GM21723 (cell line): Measurements from ENCODE around the gene NNAT.
"Not testable (repeated sequence)": the region's sequence is repeated elsewhere in the genome, so short reads cannot be mapped to it uniquely, and the experiment has no call there.

ENCODE experiments used
- ATAC-seq: cut with Tn5 transposase; IDR thresholded peaks from one replicate; pipeline ENCODE4 v1.9.1; 2021; ENCODE audit warnings: mild to moderate bottlenecking, moderate library complexity; ENCODE audit not compliant: unreplicated experiment

The NNAT gene

DNA sequence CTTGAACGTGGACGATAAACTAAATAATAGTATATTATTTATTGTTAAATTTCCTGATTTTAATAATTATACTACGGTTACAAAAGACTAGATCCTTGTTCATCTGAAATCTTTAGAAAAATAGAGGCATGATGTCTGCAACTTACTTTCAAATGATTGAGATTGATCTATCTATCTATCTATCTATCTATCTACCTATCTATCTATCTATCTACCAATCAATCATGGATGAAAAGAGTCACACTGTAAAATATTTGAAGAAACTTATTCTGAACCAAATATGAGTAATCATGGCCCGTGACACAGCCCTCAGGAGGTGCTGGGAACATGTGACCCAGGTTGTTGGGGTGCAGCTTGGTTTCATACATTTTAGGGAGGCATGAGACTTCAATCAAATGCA is 18.4 kb downstream of the NNAT start:
- no peak for ATAC-seq

DNA sequence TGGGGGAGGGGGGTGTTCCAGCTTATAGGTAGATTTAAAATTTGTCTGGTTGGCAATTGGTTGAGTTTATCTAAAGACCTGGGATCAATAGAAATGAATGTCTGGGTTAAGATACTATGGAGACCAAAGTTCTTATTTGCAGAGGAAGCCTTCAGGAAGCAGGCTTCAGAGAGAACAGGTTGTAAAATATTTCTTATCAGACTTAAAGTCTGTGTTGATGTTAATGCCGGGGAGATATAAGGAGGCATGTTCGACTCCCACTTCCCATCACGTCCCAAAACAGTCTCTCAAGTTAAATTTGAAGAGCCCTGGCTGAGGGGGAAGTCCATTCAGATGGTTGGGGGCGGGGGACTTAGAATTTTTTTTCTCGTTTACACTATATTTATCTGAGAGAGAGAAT is 19.0 kb downstream of the NNAT start:
- ATAC-seq = no peak

DNA sequence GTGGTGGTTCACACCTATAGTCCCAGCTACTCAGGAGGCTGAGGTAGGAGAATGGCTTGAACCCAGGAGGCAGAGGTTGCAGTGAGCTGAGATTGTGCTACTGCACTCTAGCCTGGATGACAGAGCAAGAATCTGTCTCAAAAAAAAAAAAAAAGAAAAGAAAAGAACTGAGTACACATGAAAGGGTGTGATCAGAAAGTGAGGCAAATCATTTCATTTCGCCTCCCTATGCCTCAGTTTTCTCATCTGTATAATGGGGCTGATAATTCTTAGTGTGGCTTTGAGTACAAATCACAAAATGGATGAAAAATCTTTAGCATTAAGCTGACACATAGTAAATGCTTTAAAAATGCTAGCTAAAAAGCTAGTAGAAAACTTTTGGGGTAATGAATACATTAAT is 19.8 kb downstream of the NNAT start:
- ATAC-seq = not testable (repeated sequence)

DNA sequence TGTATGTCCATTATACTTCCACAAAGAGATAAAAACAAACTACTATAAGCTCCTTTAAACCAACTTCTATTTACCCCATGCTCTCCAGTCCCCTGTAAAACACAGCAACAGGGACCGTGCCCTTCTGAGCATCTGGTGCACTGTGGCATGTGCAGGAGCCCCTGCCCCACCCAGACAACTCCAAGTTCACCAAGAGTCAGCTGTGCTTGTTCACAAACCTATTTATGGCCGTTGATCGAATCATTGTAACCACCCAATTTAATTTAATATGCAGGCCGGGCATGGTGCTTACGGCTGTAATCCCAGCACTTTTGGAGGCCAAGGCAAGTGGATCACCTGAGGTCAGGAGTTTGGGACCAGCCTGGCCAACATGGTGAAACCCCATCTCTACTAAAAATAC is 20.3 kb downstream of the NNAT start:
- ATAC-seq = no peak

DNA sequence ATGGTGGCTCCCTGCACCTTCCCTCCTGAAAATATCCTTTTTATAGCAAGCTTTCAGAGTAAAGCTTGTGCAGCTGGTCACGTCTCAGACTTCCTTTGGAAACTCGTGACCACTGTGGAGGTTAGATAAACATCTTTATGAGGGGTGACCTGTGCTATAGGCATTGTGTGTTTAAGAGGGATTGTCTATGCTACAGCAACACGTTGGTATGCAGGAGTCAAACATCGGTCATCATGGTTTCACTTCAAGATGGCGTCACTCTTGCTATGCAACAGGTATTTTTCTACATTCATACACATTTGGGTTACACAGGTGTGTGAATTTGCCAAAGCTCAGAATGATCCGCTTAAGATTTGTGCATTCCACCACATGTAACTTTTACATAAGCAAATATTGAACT is 21.2 kb downstream of the NNAT start:
- ATAC-seq = no peak

DNA sequence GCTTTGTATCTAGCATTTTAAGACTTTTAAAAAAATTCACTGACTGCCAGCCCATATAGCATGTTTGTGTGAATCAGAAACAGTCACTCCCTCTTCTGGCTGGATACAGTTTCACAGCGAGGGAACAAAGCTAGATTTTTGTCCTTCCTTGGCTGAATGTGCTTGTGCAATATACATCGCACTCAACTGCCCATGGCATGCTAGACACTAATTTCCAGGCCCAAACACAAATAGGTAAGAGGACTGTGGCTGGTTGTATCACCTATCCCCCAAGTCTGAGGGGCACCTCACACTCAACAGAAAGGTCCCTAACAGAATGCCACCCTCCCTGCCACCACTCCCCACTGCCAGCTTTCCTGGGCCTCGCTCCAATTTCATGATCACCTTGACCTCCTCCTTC is 22.8 kb downstream of the NNAT start:
- no peak for ATAC-seq

DNA sequence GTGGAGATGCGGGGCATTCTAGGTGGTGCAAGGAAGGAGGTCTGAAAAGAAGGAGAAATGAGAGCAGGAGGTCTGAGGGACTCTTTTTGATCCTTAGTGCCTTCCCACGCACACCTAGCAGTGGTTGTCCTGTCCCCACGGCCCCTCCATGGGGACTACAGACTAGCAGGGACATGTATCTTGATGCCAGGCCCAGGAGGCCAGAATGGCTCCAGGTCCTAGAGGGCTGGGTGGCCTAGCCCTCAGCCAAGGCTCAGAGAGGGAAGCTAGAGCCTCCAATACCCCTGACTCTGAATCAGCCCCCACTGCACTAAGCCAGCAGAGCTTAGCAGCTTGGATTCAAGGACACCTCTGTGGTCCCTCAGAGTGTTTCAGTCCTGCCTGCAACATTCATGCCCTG is 23.3 kb downstream of the NNAT start:
- no peak for ATAC-seq

DNA sequence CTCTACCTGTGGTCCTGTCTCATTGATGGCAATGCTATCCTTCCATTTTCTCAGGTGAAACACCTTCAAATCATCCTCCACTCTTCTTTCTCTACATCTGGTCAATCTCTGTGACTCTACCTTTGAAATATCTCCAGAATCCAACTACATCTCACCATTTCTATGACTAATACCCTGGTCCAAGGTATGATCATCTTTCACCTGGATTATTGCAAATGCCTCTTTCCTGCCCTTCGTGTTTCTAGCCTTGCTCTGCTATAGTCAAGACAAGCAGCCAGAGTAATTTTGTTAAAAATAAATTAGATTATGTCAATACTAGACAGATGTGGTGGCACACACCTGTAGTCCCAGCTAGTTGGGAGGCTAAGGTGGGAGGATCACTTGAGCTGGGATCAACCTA is 24.5 kb downstream of the NNAT start:
- no peak for ATAC-seq

DNA sequence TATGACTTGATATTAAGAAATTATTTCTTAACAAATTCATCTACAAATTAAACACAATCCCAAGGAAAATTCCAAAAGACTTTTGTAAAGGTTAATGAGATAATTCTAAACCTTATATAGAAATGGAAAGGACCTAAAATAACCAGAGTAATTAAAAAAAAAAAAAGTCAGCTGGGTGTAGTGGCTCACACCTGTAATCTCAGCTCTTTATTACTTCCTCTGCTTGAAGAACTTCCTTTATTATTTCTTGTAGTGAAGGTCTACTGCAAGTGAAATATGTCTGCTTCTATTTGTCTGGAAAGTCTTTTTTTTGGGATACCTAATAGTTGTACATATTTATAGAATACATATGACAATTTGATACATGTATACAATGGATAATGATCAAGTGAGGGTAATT is 26.9 kb downstream of the NNAT start:
- no peak for ATAC-seq

DNA sequence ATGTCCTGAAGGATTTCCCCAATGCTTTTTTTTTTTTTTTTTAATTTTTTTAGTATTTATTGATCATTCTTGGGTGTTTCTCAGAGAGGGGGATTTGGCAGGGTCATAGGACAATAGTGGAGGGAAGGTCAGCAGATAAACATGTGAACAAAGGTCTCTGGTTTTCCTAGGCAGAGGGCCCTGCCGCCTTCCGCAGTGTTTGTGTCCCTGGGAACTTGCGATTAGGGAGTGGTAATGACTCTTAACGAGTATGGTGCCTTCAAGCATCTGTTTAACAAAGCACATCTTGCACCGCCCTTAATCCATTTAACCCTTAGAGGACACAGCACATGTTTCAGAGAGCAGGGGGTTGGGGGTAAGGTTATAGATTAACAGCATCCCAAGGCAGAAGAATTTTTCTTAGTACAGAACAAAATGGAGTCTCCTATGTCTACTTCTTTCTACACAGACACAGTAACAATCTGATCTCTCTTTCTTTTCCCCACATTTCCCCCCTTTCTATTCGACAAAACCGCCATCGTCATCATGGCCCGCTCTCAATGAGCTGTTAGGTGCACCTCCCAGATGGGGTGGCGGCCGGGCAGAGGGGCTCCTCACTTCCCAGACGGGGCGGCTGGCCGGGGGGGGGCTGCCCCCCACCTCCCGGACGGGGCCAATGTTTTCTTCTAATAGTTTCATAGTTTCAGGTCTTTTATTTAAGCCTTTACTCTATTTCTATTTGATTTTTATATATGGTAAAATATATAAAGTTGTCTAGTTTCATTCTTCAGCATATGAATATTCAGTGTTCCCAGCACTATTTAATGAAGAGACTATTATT is 29.3 kb downstream of the NNAT start:
- not testable (repeated sequence) for ATAC-seq

DNA sequence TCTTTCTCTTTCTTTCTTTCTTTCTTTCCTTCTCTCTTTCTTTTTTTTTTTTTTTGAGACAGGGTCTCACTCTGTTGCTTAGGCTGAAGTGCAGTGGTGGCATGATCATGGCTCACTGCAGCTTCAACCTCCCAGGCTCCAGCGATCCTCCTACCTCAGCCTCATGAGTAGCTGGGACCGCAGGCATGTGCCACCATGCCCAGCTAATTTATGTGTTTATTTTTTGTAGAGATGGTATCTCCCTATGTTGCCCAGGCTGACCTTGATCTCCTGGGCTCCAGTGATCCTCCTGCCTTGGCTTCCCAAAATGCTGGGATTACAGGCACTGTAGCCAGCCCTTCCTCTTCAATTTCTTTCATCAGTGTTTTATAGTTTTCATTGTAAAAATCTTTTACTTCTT is 30.6 kb downstream of the NNAT start:
- not testable (repeated sequence) for ATAC-seq

DNA sequence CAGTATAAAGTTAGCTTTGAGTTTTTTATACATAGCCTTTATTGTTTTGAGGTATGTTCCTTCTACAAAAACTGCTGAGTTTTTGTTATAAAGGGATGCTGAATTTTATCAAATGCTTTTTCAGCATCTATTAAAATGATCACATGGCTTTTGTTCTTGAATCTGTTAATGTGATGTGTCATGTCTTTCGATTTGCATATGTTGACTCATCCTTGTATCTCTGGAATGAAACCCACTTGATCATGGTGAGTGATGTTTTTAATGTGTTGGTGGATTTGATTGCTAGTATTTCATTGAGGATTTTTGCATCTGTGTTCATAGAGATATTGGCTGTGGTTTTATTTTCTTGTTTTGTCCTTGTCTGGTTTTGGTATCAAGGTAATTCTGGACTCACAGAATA is 31.4 kb downstream of the NNAT start:
- ATAC-seq = no peak

DNA sequence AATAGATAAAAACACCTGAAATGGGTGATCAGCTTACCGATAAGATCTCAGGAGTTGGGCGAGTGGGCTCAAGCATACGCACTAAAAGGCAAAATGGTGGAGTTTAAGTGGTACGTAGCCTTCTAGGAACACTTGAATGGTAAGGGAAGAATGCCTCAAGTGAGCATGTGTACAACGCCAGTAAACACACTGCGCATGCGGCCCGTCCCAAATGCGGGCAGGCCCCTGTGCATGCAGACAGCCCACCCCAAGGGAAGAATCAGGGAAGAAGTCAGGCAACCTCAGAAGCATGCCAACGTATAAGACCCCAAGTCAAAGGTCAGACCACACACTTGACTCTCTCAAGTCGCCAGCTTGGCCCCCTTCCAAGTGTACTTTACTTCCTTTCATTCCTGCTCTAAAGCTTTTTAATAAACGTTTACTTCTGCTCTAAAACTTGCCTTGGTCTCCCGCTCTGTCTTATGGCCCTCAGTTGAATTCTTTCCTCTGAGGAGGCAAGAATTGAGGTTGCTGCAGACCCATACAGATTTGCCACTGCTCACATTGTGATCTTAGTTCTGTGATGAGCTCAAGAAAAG is 33.8 kb downstream of the NNAT start:
- ATAC-seq = not testable (repeated sequence)

DNA sequence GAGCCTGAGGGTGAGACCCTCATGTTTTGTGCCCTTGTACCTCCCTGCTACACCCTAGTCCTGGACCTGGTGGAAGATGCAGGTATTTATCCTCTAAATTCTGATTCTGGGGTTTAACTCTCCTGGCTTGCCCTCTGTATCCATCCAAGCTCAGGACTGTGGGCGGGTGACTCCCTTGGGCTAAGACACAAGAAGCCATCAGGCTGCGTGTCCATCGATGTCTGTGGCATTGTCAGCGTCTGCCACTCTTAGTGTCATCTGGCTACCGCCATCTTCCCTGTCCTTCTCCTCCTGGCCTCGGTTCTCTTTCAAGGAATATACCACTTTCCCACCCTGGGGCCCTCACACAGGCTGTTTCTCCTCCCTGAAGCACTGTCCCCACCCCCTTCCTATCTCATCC is 35.5 kb downstream of the NNAT start:
- ATAC-seq = no peak

DNA sequence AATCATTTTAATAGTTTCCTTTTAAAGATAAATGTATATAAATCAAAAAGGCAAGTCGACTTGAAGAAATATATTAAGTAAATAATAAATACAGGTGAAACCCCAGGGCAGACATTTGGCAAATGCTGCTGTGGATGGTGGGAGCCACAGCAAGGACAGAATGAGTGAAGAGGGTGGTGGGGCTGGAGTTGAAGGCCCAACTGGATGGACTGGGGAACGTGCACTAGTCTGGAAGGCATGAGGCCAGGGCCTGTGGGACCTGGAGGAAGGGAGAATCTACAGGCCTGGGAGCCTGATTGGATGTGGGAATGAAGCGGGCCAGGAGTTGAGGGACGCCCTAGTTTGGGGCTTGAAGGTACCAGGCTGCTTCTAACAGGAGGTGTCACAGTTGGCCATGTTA is 37.3 kb downstream of the NNAT start:
- ATAC-seq = no peak

DNA sequence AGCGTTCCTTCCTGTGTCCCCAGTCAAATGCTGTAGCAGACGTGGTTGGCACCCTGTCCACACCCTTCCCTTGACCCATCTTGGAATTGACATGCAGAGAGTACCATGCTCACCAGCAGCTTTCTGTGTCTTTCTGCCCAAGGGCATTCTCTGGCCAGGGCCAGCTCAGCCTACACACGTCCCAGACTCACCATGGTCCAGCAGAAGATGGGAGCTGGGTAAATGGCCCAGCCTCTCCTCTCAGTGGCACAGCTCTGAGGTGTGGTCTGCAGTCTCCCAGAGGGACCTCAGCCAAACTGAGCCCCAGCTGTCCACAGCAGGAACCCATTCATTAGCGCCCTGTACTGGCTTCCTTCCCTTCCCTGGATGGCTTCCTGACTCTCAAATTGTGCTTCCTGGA is 37.7 kb downstream of the NNAT start:
- no peak for ATAC-seq

DNA sequence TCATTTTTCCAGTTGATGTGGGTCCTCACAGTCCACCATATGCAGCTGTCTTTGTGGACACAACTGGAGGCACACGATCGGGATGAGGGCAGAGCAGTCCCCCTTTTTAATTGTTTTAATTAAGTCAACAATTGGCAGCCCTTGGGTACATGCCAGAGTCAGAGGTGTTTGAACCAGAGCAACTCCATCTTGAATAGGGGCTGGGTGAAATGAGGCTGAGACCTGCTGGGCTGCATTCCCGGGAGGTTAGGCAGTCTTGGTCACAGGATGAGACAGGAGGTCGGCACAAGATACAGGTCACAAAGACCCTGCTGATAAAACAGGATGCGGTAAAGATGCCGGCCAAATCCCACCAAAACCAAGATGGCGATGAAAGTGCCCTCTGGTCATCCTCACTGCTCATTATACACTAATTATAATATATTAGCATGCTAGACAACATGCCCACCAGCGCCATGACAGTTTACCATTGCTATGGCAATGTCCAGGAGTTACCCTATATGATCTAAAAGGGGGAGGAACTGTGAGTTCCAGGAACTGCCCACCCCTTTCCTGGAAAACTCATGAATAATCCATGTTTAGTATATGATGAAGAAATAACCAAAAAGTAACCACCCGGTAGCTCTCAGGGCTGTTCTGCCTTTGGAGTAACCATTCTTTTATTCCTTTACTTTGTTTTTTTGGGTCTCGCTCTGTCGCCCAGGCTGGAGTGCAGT is 38.4 kb downstream of the NNAT start:
- ATAC-seq = no peak

DNA sequence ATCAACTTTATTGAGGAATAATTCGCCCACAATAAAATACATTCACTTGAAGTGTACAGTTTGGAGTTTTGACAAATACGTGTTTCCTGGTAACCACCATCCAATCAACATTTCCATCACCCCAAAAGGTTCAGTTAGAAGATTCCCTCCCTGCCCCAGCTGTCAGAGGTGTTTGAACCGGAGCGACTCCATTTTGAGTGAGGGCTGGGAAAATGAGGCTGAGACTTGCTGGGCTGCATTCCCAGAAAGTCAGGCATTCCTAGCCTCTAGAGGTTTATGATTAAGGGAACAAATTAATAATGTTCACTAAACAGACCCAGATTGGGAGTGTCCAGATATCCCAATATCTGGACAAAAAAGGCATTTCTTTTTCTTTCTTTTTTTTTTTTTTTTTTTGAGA is 39.6 kb downstream of the NNAT start:
- no peak for ATAC-seq

DNA sequence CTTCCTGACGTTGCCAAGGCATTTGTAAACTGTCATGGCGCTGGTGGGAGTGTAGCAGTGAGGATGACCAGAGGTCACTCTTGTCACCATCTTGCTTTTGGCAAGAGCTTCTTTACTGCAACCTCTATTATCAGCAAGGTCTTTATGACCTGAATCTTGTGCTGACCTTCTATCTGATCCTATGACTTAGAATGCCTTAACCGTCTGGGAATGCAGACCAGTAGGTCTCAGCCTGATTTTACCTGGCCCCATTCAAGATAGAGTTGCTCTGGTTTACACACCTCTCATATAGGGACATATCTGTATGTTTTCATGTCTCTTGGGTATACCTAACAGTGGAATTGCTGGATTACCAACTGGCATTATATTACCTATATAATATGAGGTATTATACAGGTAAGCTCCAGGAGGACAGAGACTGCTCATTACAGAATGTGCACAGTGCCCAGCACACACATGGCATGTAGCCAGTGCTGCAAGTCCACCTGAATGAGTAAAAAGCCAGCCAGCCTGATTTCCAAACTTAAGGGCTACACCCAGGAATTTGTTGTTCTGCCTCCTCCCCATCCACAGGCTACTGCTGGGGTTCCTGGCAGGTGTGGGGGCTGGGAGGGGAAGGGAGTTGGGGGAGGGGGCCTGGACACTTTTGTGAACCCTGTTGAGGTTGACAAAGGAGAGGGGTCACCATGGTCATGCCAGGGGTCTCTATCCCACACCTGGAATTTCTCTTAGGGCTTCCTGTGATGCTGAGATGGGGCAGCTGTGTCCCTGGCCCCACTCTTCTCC is 41.8 kb downstream of the NNAT start:
- ATAC-seq = no peak

DNA sequence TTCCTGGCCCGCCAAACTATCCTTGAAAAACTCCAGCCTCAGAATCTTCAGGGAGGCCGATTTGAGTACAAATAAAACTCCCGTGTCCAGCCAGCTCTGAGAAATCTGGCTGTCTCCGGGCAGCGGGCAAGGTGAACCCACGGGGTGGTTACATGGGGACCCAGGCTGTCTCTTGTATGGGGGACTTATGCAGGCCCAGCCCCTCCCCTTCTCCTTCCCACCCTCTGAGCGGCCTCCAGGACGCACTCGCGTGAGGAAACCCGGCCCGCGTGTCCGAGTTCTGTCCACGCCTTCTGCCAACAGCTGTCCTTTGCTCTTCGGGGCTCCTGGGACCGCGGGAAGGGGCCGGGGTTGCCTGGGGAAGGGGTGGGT is 43.0 kb downstream of the NNAT start:
- no peak for ATAC-seq

DNA sequence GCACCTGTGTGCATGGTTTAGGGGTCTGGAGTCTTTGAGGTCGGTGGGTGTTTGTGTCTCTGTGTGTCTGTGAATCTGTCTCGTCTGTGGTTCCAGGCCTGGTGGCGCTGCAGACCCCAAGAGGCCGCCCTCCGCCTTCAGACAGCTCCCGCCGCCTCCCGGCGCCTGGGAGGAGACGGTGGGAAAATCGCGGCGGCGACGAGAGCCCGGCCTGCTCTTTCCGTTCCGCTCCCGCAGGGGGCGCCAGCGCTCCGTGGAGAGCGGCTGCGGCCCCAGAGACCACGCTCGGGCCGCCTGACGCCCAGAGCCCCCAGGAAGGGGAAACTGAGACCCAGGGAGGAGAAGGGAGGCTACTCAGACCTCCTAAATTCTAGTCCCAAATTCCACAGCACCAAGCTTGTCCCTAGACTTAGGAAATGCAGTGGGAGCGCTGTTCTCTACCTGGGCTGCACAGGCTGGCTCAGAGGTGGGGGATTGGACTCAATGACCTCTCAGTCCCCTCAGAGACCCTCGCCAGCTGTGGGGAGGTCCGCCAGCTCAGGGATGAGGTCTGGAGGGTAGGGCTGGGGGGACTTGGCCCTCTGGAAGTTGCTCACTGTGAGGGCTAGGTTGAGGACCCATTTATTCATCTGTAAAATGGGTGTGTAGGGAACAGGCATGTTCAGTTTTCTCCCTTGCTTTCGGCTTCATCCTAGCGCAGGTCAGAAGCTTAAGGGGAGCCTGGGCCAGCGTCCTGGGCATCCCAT is 43.5 kb downstream of the NNAT start:
- ATAC-seq = no peak
